GM19025 (cell line): Measurements from ENCODE around the gene CA10.

Source experiments
- ATAC-seq: cut with Tn5 transposase; IDR thresholded peaks from one replicate; pipeline ENCODE4 v1.9.1; 2021; ENCODE audit warnings: mild to moderate bottlenecking, low read depth, moderate library complexity; ENCODE audit not compliant: unreplicated experiment

CA10 gene

GRCh38 chr17:51736356-51736755 lies 422.2 kb downstream of the CA10 start:
- no peak for ATAC-seq

GRCh38 chr17:51734976-51735375 lies 423.5 kb downstream of the CA10 start:
- ATAC-seq = no peak

- ATAC-seq = no peak
Measured at GRCh38 chr17:51734462-51734861, 424.1 kb downstream of the CA10 start.

- ATAC-seq = no peak
Measured at GRCh38 chr17:51733166-51733565, 425.3 kb downstream of the CA10 start.

GRCh38 chr17:51731941-51732722 lies 426.4 kb downstream of the CA10 start:
- no peak for ATAC-seq

- no peak for ATAC-seq
Measured at GRCh38 chr17:51730303-51731050, 428.0 kb downstream of the CA10 start.

GRCh38 chr17:51725185-51725584 lies 433.3 kb downstream of the CA10 start:
- ATAC-seq = no peak

GRCh38 chr17:51724043-51724580 lies 434.4 kb downstream of the CA10 start:
- ATAC-seq = no peak

- ATAC-seq = no peak
Measured at GRCh38 chr17:51722994-51723393, 435.5 kb downstream of the CA10 start.

- ATAC-seq = no peak
Measured at GRCh38 chr17:51721730-51722129, 436.8 kb downstream of the CA10 start.

GRCh38 chr17:51720439-51720838 lies 438.1 kb downstream of the CA10 start:
- ATAC-seq = no peak

GRCh38 chr17:51718983-51719382 lies 439.5 kb downstream of the CA10 start:
- no peak for ATAC-seq

GRCh38 chr17:51711581-51711980 lies 446.9 kb downstream of the CA10 start:
- no peak for ATAC-seq

GRCh38 chr17:51710634-51710979 lies 447.9 kb downstream of the CA10 start:
- ATAC-seq = no peak

GRCh38 chr17:51709694-51710633 lies 448.6 kb downstream of the CA10 start:
- no peak for ATAC-seq

GRCh38 chr17:51707216-51707615 lies 451.3 kb downstream of the CA10 start:
- no peak for ATAC-seq

GRCh38 chr17:51706093-51706492 lies 452.4 kb downstream of the CA10 start:
- ATAC-seq = no peak

- no peak for ATAC-seq
Measured at GRCh38 chr17:51703361-51704341, 454.9 kb downstream of the CA10 start.

GRCh38 chr17:51702963-51703360 lies 455.6 kb downstream of the CA10 start:
- ATAC-seq = no peak
